Ovary (tissue), 9 donors: ENCODE measurements around the gene GNB1L. TPM values are rescaled to one million over a fixed set of nuclear protein-coding genes. Genes with fewer than 3 reads are reported as not detected.

Source experiments
- DNase-seq, 5 donors: peaks; one replicate each; pipeline ENCODE4 v3.0.0-alpha.2; 2019 to 2020
- H3K27ac ChIP-seq, 2 donors: fragments of 200-600 bp; one replicate each; pipeline versions ENCODE4 v1.5.1 to v1.8.0; 2019 to 2022
- H3K27me3 ChIP-seq: fragments of 200-600 bp; one replicate; pipeline ENCODE4 v1.8.0; 2022
- H3K36me3 ChIP-seq: fragments of 200-600 bp; sonication (generic); one replicate; pipeline ENCODE4 v1.5.1; 2019
- H3K4me1 ChIP-seq: one replicate; pipeline ENCODE4 v1.8.1; 2013; ENCODE audit warnings: mild to moderate bottlenecking, moderate library complexity; ENCODE audit not compliant: insufficient read depth
- H3K4me3 ChIP-seq: fragments of 200-600 bp; sonication (generic); one replicate; pipeline ENCODE4 v1.5.1; 2017
- H3K9me3 ChIP-seq, 2 donors: fragments of 200-600 bp in 1 of 2; sonication (generic) in 1 of 2; one replicate each; pipeline versions ENCODE4 v1.5.1 to v1.8.1; 2013 to 2019; ENCODE audit warnings: mild to moderate bottlenecking in 1 of 2, moderate library complexity in 1 of 2
- CTCF ChIP-seq, 3 donors: fragments of 450-650 bp in 2 of 3; fragments of 200-600 bp in 1 of 3; IDR thresholded peaks; one replicate each; pipeline versions ENCODE4 v1.5.1 to v1.8.0; 2016 to 2022; ENCODE audit warnings: antibody characterized with exemption in 3 of 3, mild to moderate bottlenecking in 1 of 3
- EP300 ChIP-seq: sonication (generic); formaldehyde crosslinking; IDR thresholded peaks from one replicate; pipeline ENCODE4 v1.6.1; 2017; ENCODE audit warnings: antibody characterized with exemption
- POLR2A ChIP-seq: fragments of 450-650 bp; IDR thresholded peaks from one replicate; pipeline ENCODE4 v1.6.1; 2017; ENCODE audit warnings: antibody characterized with exemption, mild to moderate bottlenecking, moderate library complexity
- WGBS, 3 donors: extraction: QIAGEN DNeasy Blood & Tissue Kit in 1 of 3; methylation state at CpG; one replicate each; pipeline versions ENCODE4 v1.1.5 to v1.1.7; 2013 to 2017; 5-methylcytosine and 5-hydroxymethylcytosine counted together
- intact Hi-C, 4 donors: fragments of 100-400 bp; cut with DNase I; formaldehyde crosslinking; loops; one replicate each; pipeline versions ENCODE4 v1.11.0 to v1.15.1; 2022 to 2023
- polyA plus RNA-seq, 2 donors: library from polyadenylated mRNA; stranded (reverse); fragments of 200-250 nt in 1 of 2; fragments of 350-450 nt in 1 of 2; fragmentation: Illumina TruSeq in 1 of 2; extraction: RNeasy Lipid Tissue Mini Kit (QIAGEN cat#74804) in 1 of 2; gene quantifications; one replicate each; pipeline ENCODE4 v1.2.3, GENCODE V29; 2013 to 2014
- total RNA-seq, 7 donors: library from RNA; depleted of rRNA in 2 of 7; stranded (reverse); fragments of >200 nt in 2 of 7; fragmentation: NEBNext Ultra II Directional in 3 of 7; extraction: Animal tissue kit (Norgen Biotek cat#: 25700) in 3 of 7; gene quantifications; one replicate each; pipeline versions ENCODE4 v1.1.0 to v1.2.4, GENCODE V29; 2016 to 2023
- donor health status: DM: no; HTN: no; CAD: no; lungs with moderate emphysema.
- donor health status: DM: no; HTN: no; CAD: no.
- donor health status: Bipolar disorder and iron deficiency.
- donor health status: DM: yes; HTN: yes; CAD: no.
- donor health status: DM: no; HTN: no; CAD: no.
- donor health status: DM: yes; HTN: yes; CAD: no.

The GNB1L gene
- total and polyA plus RNA-seq, 9 donors: 3.1 to 14.9 (median 5.8) TPM; not detected in 1

- DNase-seq: no peak
- WGBS, 3 donors: 91 to 95% (median 94%) methylated on average over 17 of the region's 17 CpGs
- no peak overlapping the region for H3K27ac ChIP-seq
- no peaks in the 10 kb centered on the region for H3K36me3 ChIP-seq
- no peaks in the 10 kb centered on the region for H3K9me3 ChIP-seq
- H3K4me1 ChIP-seq: no peaks in the 10 kb centered on the region
- no peaks in the 10 kb centered on the region for H3K27me3 ChIP-seq
- TF ChIP-seq EP300 (no peak), CTCF (IDR thresholded peaks at IDR 0.05) (no peak), POLR2A (no peak)
- H3K4me3 ChIP-seq: no peak overlapping the region
- intact Hi-C loops: no loop called here
Observed at GRCh38 chr22:19818324-19819207, 36.1 kb downstream of the GNB1L start.

DNA sequence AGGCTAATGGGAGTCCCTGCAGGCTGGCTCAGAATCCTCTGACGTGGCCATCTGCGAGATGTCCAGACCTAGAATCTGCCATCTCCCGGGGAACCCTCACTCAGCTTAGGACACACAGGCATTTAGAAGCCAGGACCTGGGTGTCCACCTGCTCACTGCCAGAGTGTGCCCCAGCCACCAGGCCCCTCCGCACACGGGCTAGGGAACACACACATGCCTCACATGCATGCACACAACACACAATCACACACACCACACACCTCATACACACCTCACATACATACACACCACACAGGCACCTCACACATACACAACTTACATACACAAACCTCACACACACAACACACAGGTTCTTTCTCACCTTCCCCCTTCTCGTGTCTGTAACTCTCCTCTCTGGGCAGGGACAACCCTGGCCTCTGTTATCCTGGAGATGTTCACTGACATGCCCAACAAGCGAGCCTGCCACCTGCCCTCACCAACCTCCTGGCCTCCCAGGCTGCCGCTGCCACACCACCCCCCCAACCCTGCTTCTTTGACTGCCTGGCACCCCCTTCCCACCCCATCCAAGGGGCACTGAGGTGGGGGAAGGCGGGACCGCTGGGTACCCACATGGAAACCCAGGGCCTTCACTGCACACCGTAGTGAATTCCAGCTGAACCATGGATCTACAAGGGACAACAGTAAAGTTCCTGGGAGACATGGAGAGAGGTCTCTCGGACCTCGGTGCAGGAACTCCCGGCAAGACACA lies 38.1 kb downstream of the GNB1L start:
- Histone ChIP-seq H3K4me1 (peaks cover under 1% of the 10 kb centered on the region), H3K27ac (no peak overlapping the region), H3K36me3 (no peaks in the 10 kb centered on the region), H3K9me3 (no peaks in the 10 kb centered on the region), H3K4me3 (no peak overlapping the region), H3K27me3 (no peaks in the 10 kb centered on the region)
- TF ChIP-seq CTCF (IDR thresholded peaks at IDR 0.05) (no peak), EP300 (no peak), POLR2A (no peak)
- 94 to 97% (median 96%) methylated on average over 14 of the region's 14 CpGs for WGBS, 3 donors
- intact Hi-C loops: no loop called here
- no peak for DNase-seq

GRCh38 chr22:19815823-19816290 lies 38.8 kb downstream of the GNB1L start:
- no peaks in the 10 kb centered on the region for H3K36me3 ChIP-seq
- peaks cover 6% of the 10 kb centered on the region for H3K4me1 ChIP-seq
- TF ChIP-seq POLR2A (no peak), CTCF (IDR thresholded peaks at IDR 0.05) (no peak), EP300 (no peak)
- 92 to 94% (median 93%) methylated on average over 16 of the region's 16 CpGs for WGBS, 3 donors
- H3K4me3 ChIP-seq: no peak overlapping the region
- intact Hi-C loops: no loop called here
- H3K27ac ChIP-seq: no peak overlapping the region
- H3K9me3 ChIP-seq: no peaks in the 10 kb centered on the region
- DNase-seq: peak in 1 of 5 donors; percentile 7
- H3K27me3 ChIP-seq: no peaks in the 10 kb centered on the region

- Histone ChIP-seq H3K4me3 (no peak overlapping the region), H3K9me3 (no peaks in the 10 kb centered on the region), H3K36me3 (no peaks in the 10 kb centered on the region), H3K4me1 (peaks cover 8% of the 10 kb centered on the region), H3K27ac (no peak overlapping the region), H3K27me3 (no peaks in the 10 kb centered on the region)
- 93 to 96% (median 93%) methylated on average over 18 of the region's 18 CpGs for WGBS, 3 donors
- intact Hi-C loops: no loop called here
- no peak for DNase-seq
- TF ChIP-seq EP300 (no peak), CTCF (IDR thresholded peaks at IDR 0.05) (no peak), POLR2A (no peak)
Observed at GRCh38 chr22:19815093-19815822, 39.4 kb downstream of the GNB1L start.
